ENCODE data around the gene CCN5. TPM values are rescaled to one million over a fixed set of nuclear protein-coding genes. Genes with fewer than 3 reads are reported as not detected.

CCN5 gene
- total RNA-seq, 2 experiments from 2014 or later, result not detected

DNA sequence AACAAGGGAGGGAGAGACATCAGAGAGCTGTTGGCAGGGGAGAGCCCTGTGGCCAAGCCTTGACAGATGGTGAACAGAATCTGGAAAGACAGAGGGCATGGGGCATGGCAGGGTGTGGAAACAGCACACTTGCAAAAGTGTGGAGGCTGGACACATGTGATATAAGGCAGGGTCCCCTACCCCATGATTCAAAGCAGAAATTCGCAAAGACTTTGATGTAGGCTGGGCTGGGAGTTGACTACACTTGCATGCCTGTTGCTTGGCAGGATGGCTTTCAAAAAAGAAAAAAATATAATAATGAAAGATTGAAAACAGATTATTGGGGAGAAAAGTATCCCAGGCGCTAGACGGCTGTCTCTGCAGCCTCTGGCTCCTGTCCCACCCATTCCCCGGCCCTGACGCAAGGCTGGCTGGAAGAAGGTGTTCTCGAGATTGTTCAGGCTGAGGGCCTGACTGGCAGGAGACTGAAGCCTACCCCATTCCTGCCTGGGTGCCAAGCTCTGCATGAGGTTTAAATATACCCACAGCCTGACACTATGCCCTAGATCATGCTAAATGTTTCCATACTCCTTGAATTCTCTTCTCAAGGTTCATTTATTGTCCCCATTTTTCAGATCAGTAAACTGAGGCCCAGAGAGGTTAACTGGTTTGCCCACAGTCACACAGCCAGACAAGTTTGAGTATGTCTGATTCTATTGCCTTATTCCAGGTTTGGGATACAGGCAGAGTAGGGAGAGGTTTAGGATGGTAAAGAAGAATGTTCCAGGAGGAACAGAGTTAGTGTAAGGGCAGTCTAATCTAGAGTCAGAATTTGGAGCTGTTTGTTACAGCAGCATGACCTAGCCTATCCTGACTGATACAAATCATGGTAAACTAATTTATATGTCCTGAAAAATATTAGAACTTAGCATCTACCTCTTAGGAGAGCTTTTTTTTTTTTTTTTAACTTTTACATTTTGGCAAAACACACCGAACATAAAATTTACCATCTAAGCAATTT, 23.4 kb upstream of the CCN5 start:
- TF ChIP-seq, protein P1, sequence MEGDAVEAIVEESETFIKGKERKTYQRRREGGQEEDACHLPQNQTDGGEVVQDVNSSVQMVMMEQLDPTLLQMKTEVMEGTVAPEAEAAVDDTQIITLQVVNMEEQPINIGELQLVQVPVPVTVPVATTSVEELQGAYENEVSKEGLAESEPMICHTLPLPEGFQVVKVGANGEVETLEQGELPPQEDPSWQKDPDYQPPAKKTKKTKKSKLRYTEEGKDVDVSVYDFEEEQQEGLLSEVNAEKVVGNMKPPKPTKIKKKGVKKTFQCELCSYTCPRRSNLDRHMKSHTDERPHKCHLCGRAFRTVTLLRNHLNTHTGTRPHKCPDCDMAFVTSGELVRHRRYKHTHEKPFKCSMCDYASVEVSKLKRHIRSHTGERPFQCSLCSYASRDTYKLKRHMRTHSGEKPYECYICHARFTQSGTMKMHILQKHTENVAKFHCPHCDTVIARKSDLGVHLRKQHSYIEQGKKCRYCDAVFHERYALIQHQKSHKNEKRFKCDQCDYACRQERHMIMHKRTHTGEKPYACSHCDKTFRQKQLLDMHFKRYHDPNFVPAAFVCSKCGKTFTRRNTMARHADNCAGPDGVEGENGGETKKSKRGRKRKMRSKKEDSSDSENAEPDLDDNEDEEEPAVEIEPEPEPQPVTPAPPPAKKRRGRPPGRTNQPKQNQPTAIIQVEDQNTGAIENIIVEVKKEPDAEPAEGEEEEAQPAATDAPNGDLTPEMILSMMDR (IDR thresholded peaks at IDR 0.05), result no peak
- ATAC-seq, result no peak
- peaks cover 9% of the 10 kb centered on the region for H3K4me1 Mint-ChIP-seq (ENCODE audit: low read depth)
- H3K9me3 Mint-ChIP-seq, result no peaks in the 10 kb centered on the region
- DNase-seq, result no peak
- peaks cover 2% of the 10 kb centered on the region for H3K27me3 Mint-ChIP-seq
- CTCF ChIA-PET, result interaction anchor here (1.0 kb wide), 1 partner anchor 26 kb away, joined by 3 read pairs; no protein-coding TSS in a partner anchor
- H3K36me3 Mint-ChIP-seq (ENCODE audit: low read depth), result no peaks in the 10 kb centered on the region
- H3K4me3 Mint-ChIP-seq, result no peak overlapping the region
- no peak overlapping the region for H3K27ac Mint-ChIP-seq
- POLR2A ChIA-PET, result interaction anchor here (0.6 kb wide), 1 partner anchor 194 kb away, joined by 4 read pairs; the partner anchor contains the start of gene YWHAB
- intact Hi-C loops (cut with micrococcal nuclease), result no loop called here

DNA sequence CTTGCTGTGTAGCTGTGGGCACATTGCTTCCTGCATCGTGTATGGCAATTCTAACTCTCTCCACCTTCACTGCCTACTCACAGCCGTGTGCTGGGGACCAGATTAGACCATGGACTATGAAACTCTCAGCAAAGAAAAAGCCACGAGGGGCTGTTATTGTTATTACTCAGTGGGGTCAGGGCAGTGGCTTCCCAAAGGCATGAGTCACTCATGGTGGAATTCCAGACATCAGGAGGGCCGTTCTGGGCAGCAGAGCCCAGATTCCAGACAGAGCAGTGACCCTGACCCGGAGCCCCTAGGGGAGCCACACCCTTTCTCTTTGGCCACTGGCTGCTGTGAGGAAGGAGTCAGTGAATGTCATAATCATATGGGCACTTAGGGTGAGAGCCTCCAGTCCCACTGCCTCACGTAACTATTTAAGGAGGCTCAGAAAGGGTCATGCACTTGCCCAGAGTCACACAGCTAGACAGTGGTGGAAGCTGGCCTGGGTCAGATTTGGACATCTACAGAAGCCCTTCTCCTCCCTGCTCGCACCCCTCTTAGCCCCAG, 22.2 kb upstream of the CCN5 start:
- ATAC-seq, result no peak
- Mint-ChIP-seq H3K9me3 (no peaks in the 10 kb centered on the region), H3K4me3 (no peak overlapping the region), H3K27ac (no peak overlapping the region), H3K4me1 (ENCODE audit: low read depth) (peaks cover 9% of the 10 kb centered on the region), H3K27me3 (no peaks in the 10 kb centered on the region), H3K36me3 (ENCODE audit: low read depth) (no peaks in the 10 kb centered on the region)
- CTCF ChIA-PET, result interaction anchor here (1.9 kb wide), 1 partner anchor 10 kb away, joined by 8 read pairs; no protein-coding TSS in a partner anchor
- POLR2A ChIA-PET, result no interaction called here
- TF ChIP-seq, protein P1 (IDR thresholded peaks at IDR 0.05), result no peak
- DNase-seq, result no peak
- intact Hi-C loops (cut with micrococcal nuclease), result no loop called here

DNA sequence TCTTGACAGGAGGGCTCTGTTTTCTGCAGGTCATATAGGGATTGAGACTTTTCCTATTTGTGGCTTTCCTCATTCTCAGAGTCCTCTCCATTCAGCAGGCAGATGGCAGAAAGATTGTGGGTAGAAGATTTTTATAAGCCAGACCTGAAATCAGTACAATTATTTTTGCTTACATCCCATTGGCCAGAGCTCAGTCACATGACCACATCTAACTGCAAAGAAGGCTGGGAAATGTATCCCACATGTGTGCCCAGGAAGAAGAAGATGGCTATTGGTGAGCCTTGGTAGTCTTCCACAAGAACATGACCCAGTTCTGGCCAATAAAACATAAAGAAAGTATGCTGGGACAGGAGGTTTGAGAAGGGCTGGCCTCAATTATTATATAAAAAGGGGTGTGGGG, 21.5 kb upstream of the CCN5 start:
- no peak for ATAC-seq
- H3K4me3 Mint-ChIP-seq, result no peak overlapping the region
- CTCF ChIA-PET, result interaction anchor here (1.9 kb wide), 1 partner anchor 10 kb away, joined by 8 read pairs; no protein-coding TSS in a partner anchor

DNA sequence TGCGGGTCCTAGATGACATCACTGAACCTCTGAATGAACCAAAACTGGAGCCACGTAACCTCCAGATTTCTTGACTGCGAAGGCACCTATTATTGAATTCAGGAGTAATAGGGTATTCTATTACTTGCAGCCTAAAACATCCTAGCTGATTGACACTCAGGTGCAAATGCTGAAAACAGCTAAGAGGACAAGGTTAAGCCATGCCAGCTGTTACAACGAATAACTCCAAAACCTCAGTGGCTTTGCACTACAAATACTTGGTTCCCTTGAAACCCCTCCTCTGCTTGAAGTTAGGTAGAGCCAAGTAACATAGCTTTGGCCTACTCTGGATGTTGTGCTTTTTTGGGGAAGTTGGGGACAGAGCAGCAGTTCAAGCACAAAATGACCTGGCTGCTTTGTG, 21.0 kb upstream of the CCN5 start:
- intact Hi-C loops (cut with micrococcal nuclease), result no loop called here
- Mint-ChIP-seq H3K27ac (no peak overlapping the region), H3K36me3 (ENCODE audit: low read depth) (no peaks in the 10 kb centered on the region), H3K27me3 (no peaks in the 10 kb centered on the region), H3K4me1 (ENCODE audit: low read depth) (peaks cover 9% of the 10 kb centered on the region), H3K9me3 (no peaks in the 10 kb centered on the region), H3K4me3 (no peak overlapping the region)
- ChIA-PET CTCF (interaction anchor here (1.5 to 1.9 kb wide), 2 partner anchors 9 to 11 kb away, joined by 5 to 8 read pairs; no protein-coding TSS in a partner anchor), POLR2A (no interaction called here)
- no peak for DNase-seq
- ATAC-seq, result no peak
- TF ChIP-seq, protein P1 (IDR thresholded peaks at IDR 0.05), result no peak

More for the DNA sequence above, 21.5 kb upstream of the CCN5 start:
- no peak for DNase-seq
- POLR2A ChIA-PET, result no interaction called here
- H3K9me3 Mint-ChIP-seq, result no peaks in the 10 kb centered on the region
- no peaks in the 10 kb centered on the region for H3K27me3 Mint-ChIP-seq
- no peaks in the 10 kb centered on the region for H3K36me3 Mint-ChIP-seq (ENCODE audit: low read depth)
- intact Hi-C loops (cut with micrococcal nuclease), result no loop called here
- TF ChIP-seq, protein P1 (IDR thresholded peaks at IDR 0.05), result no peak
- H3K4me1 Mint-ChIP-seq (ENCODE audit: low read depth), result peaks cover 9% of the 10 kb centered on the region
- H3K27ac Mint-ChIP-seq, result no peak overlapping the region

DNA sequence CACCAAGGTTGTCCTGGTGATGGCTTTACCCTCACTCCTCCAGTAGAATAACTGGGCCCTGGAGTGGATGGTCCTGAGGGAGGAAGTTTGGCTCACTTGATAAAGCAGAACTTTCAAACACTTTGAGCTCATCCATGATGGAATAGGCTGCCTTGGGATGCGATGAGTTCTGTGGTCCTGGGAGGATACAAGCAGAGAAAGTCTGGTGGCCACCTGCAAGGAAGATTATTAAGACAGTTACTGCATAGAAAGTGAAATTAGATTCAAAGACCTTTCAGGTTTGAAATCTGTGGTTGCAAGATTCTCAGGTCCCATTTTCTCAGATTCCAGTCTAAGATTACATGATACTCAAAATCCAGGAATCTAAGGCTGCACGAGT, 19.9 kb upstream of the CCN5 start:
- TF ChIP-seq, protein P1 (IDR thresholded peaks at IDR 0.05), result no peak
- Mint-ChIP-seq H3K4me3 (no peak overlapping the region), H3K27ac (no peak overlapping the region), H3K27me3 (no peaks in the 10 kb centered on the region), H3K36me3 (ENCODE audit: low read depth) (no peaks in the 10 kb centered on the region), H3K9me3 (no peaks in the 10 kb centered on the region), H3K4me1 (ENCODE audit: low read depth) (peaks cover 9% of the 10 kb centered on the region)
- ChIA-PET CTCF (interaction anchor here (1.5 kb wide), 1 partner anchor 10 kb away, joined by 5 read pairs; no protein-coding TSS in a partner anchor), POLR2A (no interaction called here)
- no peak for ATAC-seq
- intact Hi-C loops (cut with micrococcal nuclease), result no loop called here
- no peak for DNase-seq
